IMR-90 (cell line): ENCODE results near the gene OR2W1.
A peak's percentile ranks its signal among the peaks of the same experiment; 100 is the strongest.

Experiments used
- BHLHE40 ChIP-seq: fragments of 150-350 bp; IDR thresholded peaks from 2 replicates; pipeline ENCODE4 v1.6.1; 2016; ENCODE audit warnings: mild to moderate bottlenecking, low read depth, low read length
- CEBPB ChIP-seq: IDR thresholded peaks from 2 replicates; pipeline ENCODE4 v1.6.1; 2012; ENCODE audit warnings: low read depth, low read length, improper control_type of control experiment
- CHD1 ChIP-seq: IDR thresholded peaks from 2 replicates; pipeline ENCODE4 v1.6.1; 2012; ENCODE audit warnings: low read depth, low read length, improper control_type of control experiment
- CTCF ChIP-seq: conservative IDR thresholded peaks from 2 replicates; pipeline ENCODE4 v1.5.1; 2012; ENCODE audit warnings: mild to moderate bottlenecking, low read depth, low read length, improper control_type of control experiment
- ELK1 ChIP-seq: fragments of 150-350 bp; IDR thresholded peaks from 2 replicates; pipeline ENCODE4 v1.6.1; 2016; ENCODE audit warnings: low read depth, mild to moderate bottlenecking, low read length, moderate library complexity, borderline replicate concordance
- FOS ChIP-seq: fragments of 150-350 bp; IDR thresholded peaks from 2 replicates; pipeline ENCODE4 v1.6.1; 2016; ENCODE audit warnings: low read depth, low read length
- MXI1 ChIP-seq: IDR thresholded peaks from 2 replicates; pipeline ENCODE4 v1.6.1; 2012; ENCODE audit warnings: low read depth, mild to moderate bottlenecking, low read length, moderate library complexity, borderline replicate concordance
- NFE2L2 ChIP-seq: fragments of 150-350 bp; IDR thresholded peaks from 2 replicates; pipeline ENCODE4 v1.6.1; 2016; ENCODE audit warnings: low read depth, mild to moderate bottlenecking, low read length
- POLR2A ChIP-seq: IDR thresholded peaks from 2 replicates; pipeline ENCODE4 v1.6.1; 2012; ENCODE audit warnings: mild to moderate bottlenecking, low read depth, low read length
- RAD21 ChIP-seq: IDR thresholded peaks from 2 replicates; pipeline ENCODE4 v1.6.1; 2012; ENCODE audit warnings: low read length, improper control_type of control experiment
- RFX5 ChIP-seq: IDR thresholded peaks from 2 replicates; pipeline ENCODE4 v1.8.0; 2012; ENCODE audit warnings: low read depth, mild to moderate bottlenecking, low read length, moderate library complexity
- SMC3 ChIP-seq: fragments of 150-350 bp; IDR thresholded peaks from 2 replicates; pipeline ENCODE4 v1.6.1; 2016; ENCODE audit warnings: low read depth, mild to moderate bottlenecking, antibody characterized with exemption, low read length, moderate library complexity
- USF2 ChIP-seq: fragments of 150-350 bp; IDR thresholded peaks from 2 replicates; pipeline ENCODE4 v1.6.1; 2017; ENCODE audit warnings: mild to moderate bottlenecking, antibody characterized with exemption, low read length, low read depth

- no peak for TF ChIP-seq CTCF
- TF ChIP-seq POLR2A, result no peak
- peak; percentile 19; the same call in 1 of the 2 replicates for TF ChIP-seq CEBPB
- TF ChIP-seq RAD21, result no peak
- no peak for TF ChIP-seq NFE2L2
- TF ChIP-seq RFX5, result no peak
- TF ChIP-seq SMC3, result no peak
- TF ChIP-seq ELK1, result no peak
- no peak for TF ChIP-seq USF2
- no peak for TF ChIP-seq FOS
- TF ChIP-seq MXI1, result no peak
- no peak for TF ChIP-seq CHD1
- TF ChIP-seq BHLHE40, result no peak
Measured at GRCh38 chr6:29079203-29079602, 34.2 kb upstream of the OR2W1 start.
